Measurements from ENCODE around the gene NXF1.
A peak's percentile ranks its signal among the peaks of the same experiment; 100 is the strongest.

NXF1 gene

GRCh38 chr11:62794201-62794775 lies 11.0 kb downstream of the NXF1 start:
- H3K79me2 ChIP-seq (ENCODE audit: insufficient read depth, low read length) = peaks cover 11% of the 10 kb centered on the region; the same call in 1 of the 2 replicates
- H3K9me3 ChIP-seq (ENCODE audit: low read length) = no peaks in the 10 kb centered on the region
- H3K27ac ChIP-seq (ENCODE audit: low read depth, low read length, poor library complexity, severe bottlenecking) = no peak overlapping the region
- H2AFZ ChIP-seq (ENCODE audit: low read length) = no peak overlapping the region
- no peak overlapping the region for H3K4me3 ChIP-seq (ENCODE audit: low read depth, low read length, poor library complexity, severe bottlenecking)
- no peaks in the 10 kb centered on the region for H3F3A ChIP-seq (ENCODE audit: insufficient read depth, low read length)
- H3K9ac ChIP-seq (ENCODE audit: low read length) = no peak overlapping the region
- no peaks in the 10 kb centered on the region for H4K20me1 ChIP-seq (ENCODE audit: insufficient read depth, low read length)
- no peak overlapping the region for H3K4me2 ChIP-seq (ENCODE audit: low read length)
- no peaks in the 10 kb centered on the region for H3K9me2 ChIP-seq (ENCODE audit: low read depth, low read length)
- H3K27me3 ChIP-seq (ENCODE audit: insufficient read depth, low read length) = no peaks in the 10 kb centered on the region
- peaks cover 26% of the 10 kb centered on the region for H3K4me1 ChIP-seq (ENCODE audit: insufficient read depth, low read length, severe bottlenecking)
- H3K36me3 ChIP-seq (ENCODE audit: insufficient read depth, low read length) = peaks cover 85% of the 10 kb centered on the region
- TF ChIP-seq CTCF (IDR thresholded peaks at IDR 0.05; ENCODE audit: low read length) (no peak), EZH2 (IDR thresholded peaks at IDR 0.05; ENCODE audit: borderline replicate concordance, low read length) (no peak)

- no peaks in the 10 kb centered on the region for H3K9me2 ChIP-seq (ENCODE audit: low read depth, low read length)
- H3K4me2 ChIP-seq (ENCODE audit: low read length) = peak overlapping the region; percentile 78
- no peaks in the 10 kb centered on the region for H3K9me3 ChIP-seq (ENCODE audit: low read length)
- no peaks in the 10 kb centered on the region for H3K27me3 ChIP-seq (ENCODE audit: insufficient read depth, low read length)
- H2AFZ ChIP-seq (ENCODE audit: low read length) = no peak overlapping the region
- no peaks in the 10 kb centered on the region for H3F3A ChIP-seq (ENCODE audit: insufficient read depth, low read length)
- peak overlapping the region; percentile 85 for H3K4me3 ChIP-seq (ENCODE audit: low read depth, low read length, poor library complexity, severe bottlenecking)
- H3K9ac ChIP-seq (ENCODE audit: low read length) = peak overlapping the region; percentile 85; the same call in 1 of the 2 replicates
- no peak for TF ChIP-seq CTCF (IDR thresholded peaks at IDR 0.05; ENCODE audit: low read length)
- H4K20me1 ChIP-seq (ENCODE audit: insufficient read depth, low read length) = no peaks in the 10 kb centered on the region
- H3K79me2 ChIP-seq (ENCODE audit: insufficient read depth, low read length) = peaks cover 11% of the 10 kb centered on the region; the same call in 1 of the 2 replicates
- H3K27ac ChIP-seq (ENCODE audit: low read depth, low read length, poor library complexity, severe bottlenecking) = peak overlapping the region; percentile 55
- peaks cover 42% of the 10 kb centered on the region for H3K4me1 ChIP-seq (ENCODE audit: insufficient read depth, low read length, severe bottlenecking)
- peaks cover 67% of the 10 kb centered on the region for H3K36me3 ChIP-seq (ENCODE audit: insufficient read depth, low read length)
These were observed 13.1 kb downstream of the NXF1 start for GRCh38 chr11:62792202-62792575.

GRCh38 chr11:62791501-62792201 lies 13.6 kb downstream of the NXF1 start, which contains the start of gene TMEM223:
TSS of gene TMEM223 (minus strand) at chr11:62792006. CDS start at chr11:62791994, 12 bp downstream.
- H3K27ac ChIP-seq (ENCODE audit: low read depth, low read length, poor library complexity, severe bottlenecking) = peak within 1 kb of the TSS; percentile 55
- no peak within 1 kb of the TSS for H2AFZ ChIP-seq (ENCODE audit: low read length)
- peaks cover 42% of the 10 kb centered on the region for H3K4me1 ChIP-seq (ENCODE audit: insufficient read depth, low read length, severe bottlenecking)
- H3K4me3 ChIP-seq (ENCODE audit: low read depth, low read length, poor library complexity, severe bottlenecking) = peak within 1 kb of the TSS; percentile 85
- TF ChIP-seq CTCF (IDR thresholded peaks at IDR 0.05; ENCODE audit: low read length) (no peak), EZH2 (IDR thresholded peaks at IDR 0.05; ENCODE audit: borderline replicate concordance, low read length) (no peak)
- H4K20me1 ChIP-seq (ENCODE audit: insufficient read depth, low read length) = no peaks in the 10 kb centered on the region
- H3F3A ChIP-seq (ENCODE audit: insufficient read depth, low read length) = no peaks in the 10 kb centered on the region
- H3K9me2 ChIP-seq (ENCODE audit: low read depth, low read length) = no peaks in the 10 kb centered on the region
- H3K36me3 ChIP-seq (ENCODE audit: insufficient read depth, low read length) = peaks cover 62% of the 10 kb centered on the region
- H3K27me3 ChIP-seq (ENCODE audit: insufficient read depth, low read length) = no peaks in the 10 kb centered on the region
- no peaks in the 10 kb centered on the region for H3K9me3 ChIP-seq (ENCODE audit: low read length)
- H3K79me2 ChIP-seq (ENCODE audit: insufficient read depth, low read length) = peaks cover 11% of the 10 kb centered on the region; the same call in 1 of the 2 replicates
- peak within 1 kb of the TSS; percentile 78 for H3K4me2 ChIP-seq (ENCODE audit: low read length)
- peak within 1 kb of the TSS; percentile 85 for H3K9ac ChIP-seq (ENCODE audit: low read length)
